Loucy (cell line): ENCODE data around the gene CDH4.

Experiments used
- EZH2phosphoT487 ChIP-seq: fragments of 200-600 bp; IDR thresholded peaks from 2 replicates; pipeline ENCODE4 v1.6.1; 2018; ENCODE audit warnings: antibody characterized with exemption, mild to moderate bottlenecking, moderate library complexity, borderline replicate concordance
- TF ChIP-seq, protein P1 (sequence below): fragments of 200-600 bp; sonication (generic); conservative IDR thresholded peaks from 2 replicates; pipeline ENCODE4 v1.5.1; 2014; ENCODE audit warnings: mild to moderate bottlenecking, antibody characterized with exemption, low read length

DNA sequence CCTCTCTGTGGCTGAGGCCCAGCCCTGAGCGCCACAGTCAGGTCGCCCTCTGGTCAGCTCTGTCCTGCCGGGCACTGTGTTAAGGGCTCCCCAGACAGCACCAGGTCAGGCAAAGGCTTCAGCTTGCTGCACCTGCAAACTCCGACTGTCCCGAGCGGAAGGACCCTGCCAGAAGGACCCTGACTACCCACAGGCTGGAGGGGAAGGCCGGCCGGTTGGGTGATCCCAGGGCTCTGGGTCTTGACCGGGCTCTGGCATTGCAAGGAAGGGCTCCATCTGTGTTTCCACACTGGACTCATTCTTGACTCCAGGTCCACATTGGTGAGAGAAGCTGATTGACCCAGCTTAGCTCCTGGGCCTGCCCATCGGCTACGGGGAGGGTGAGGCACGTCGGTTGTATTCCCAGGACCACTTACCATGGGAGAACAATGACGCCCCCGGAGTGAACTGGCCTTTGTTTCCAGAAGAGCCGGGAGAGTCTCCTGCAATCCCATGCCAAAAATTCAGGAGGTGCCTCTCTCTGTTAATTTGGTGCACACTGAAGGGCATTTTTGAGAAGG lies 583.8 kb downstream of the CDH4 start:
- no peak for TF ChIP-seq EZH2phosphoT487
- TF ChIP-seq, protein P1, sequence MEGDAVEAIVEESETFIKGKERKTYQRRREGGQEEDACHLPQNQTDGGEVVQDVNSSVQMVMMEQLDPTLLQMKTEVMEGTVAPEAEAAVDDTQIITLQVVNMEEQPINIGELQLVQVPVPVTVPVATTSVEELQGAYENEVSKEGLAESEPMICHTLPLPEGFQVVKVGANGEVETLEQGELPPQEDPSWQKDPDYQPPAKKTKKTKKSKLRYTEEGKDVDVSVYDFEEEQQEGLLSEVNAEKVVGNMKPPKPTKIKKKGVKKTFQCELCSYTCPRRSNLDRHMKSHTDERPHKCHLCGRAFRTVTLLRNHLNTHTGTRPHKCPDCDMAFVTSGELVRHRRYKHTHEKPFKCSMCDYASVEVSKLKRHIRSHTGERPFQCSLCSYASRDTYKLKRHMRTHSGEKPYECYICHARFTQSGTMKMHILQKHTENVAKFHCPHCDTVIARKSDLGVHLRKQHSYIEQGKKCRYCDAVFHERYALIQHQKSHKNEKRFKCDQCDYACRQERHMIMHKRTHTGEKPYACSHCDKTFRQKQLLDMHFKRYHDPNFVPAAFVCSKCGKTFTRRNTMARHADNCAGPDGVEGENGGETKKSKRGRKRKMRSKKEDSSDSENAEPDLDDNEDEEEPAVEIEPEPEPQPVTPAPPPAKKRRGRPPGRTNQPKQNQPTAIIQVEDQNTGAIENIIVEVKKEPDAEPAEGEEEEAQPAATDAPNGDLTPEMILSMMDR, result no peak
